Measurements from ENCODE around the gene UROC1. TPM values are rescaled to one million over a fixed set of nuclear protein-coding genes. Genes with fewer than 3 reads are reported as not detected.
A peak's percentile ranks its signal among the peaks of the same experiment; 100 is the strongest.

Gene UROC1
- total RNA-seq, 3 donors from 2014 or later: not detected

- intact Hi-C loops (cut with DNase I; ENCODE audit: low total_unique reads): no loop called here
- DNase-seq (ENCODE audit: low spot score in 2 of 2): no peak
- no peaks in the 10 kb centered on the region for H3K9me3 ChIP-seq
- TF ChIP-seq POLR2AphosphoS5 (IDR thresholded peaks at IDR 0.05) (no peak), CTCF (IDR thresholded peaks at IDR 0.05) (no peak), POLR2A (IDR thresholded peaks at IDR 0.05) (no peak)
- no peaks in the 10 kb centered on the region for H3K27me3 ChIP-seq
- no peak overlapping the region for H3K4me3 ChIP-seq
- H3K4me1 ChIP-seq: no peaks in the 10 kb centered on the region
- H3K36me3 ChIP-seq: no peaks in the 10 kb centered on the region
- no peak overlapping the region for H3K27ac ChIP-seq
Observed at GRCh38 chr3:126436826-126437717, 80.5 kb downstream of the UROC1 start.

GRCh38 chr3:126435456-126436315 is 81.9 kb downstream of the UROC1 start:
- H3K27me3 ChIP-seq: no peaks in the 10 kb centered on the region
- H3K4me3 ChIP-seq: no peak overlapping the region
- DNase-seq (ENCODE audit: low spot score in 2 of 2): peak in 1 of 2 donors; percentile 49
- TF ChIP-seq POLR2A (IDR thresholded peaks at IDR 0.05) (no peak), CTCF (IDR thresholded peaks at IDR 0.05) (no peak), POLR2AphosphoS5 (IDR thresholded peaks at IDR 0.05) (no peak)
- peaks cover 7% of the 10 kb centered on the region in 2 donors for H3K9me3 ChIP-seq
- intact Hi-C loops (cut with DNase I; ENCODE audit: low total_unique reads): no loop called here
- H3K27ac ChIP-seq: no peak overlapping the region
- H3K4me1 ChIP-seq: no peaks in the 10 kb centered on the region
- H3K36me3 ChIP-seq: no peaks in the 10 kb centered on the region

- Histone ChIP-seq H3K4me3 (no peak overlapping the region), H3K27me3 (no peaks in the 10 kb centered on the region), H3K4me1 (no peaks in the 10 kb centered on the region), H3K36me3 (no peaks in the 10 kb centered on the region), H3K9me3 (peaks cover 9 to 11% of the 10 kb centered on the region in 2 donors), H3K27ac (no peak overlapping the region)
- no peak for TF ChIP-seq CTCF (IDR thresholded peaks at IDR 0.05)
- no peak for TF ChIP-seq POLR2AphosphoS5 (IDR thresholded peaks at IDR 0.05)
- no peak for TF ChIP-seq POLR2A (IDR thresholded peaks at IDR 0.05)
- intact Hi-C loops (cut with DNase I; ENCODE audit: low total_unique reads): no loop called here
- no peak for DNase-seq (ENCODE audit: low spot score in 2 of 2)
Observed at GRCh38 chr3:126434931-126435411, 82.6 kb downstream of the UROC1 start.

- Histone ChIP-seq H3K27me3 (no peaks in the 10 kb centered on the region), H3K36me3 (no peaks in the 10 kb centered on the region), H3K9me3 (peaks cover 9 to 11% of the 10 kb centered on the region in 2 donors), H3K4me3 (no peak overlapping the region), H3K4me1 (no peaks in the 10 kb centered on the region), H3K27ac (no peak overlapping the region)
- intact Hi-C loops (cut with DNase I; ENCODE audit: low total_unique reads): no loop called here
- TF ChIP-seq POLR2A (IDR thresholded peaks at IDR 0.05) (no peak), POLR2AphosphoS5 (IDR thresholded peaks at IDR 0.05) (no peak), CTCF (IDR thresholded peaks at IDR 0.05) (no peak)
- DNase-seq (ENCODE audit: low spot score in 2 of 2): no peak
Observed at GRCh38 chr3:126434264-126434590, 83.3 kb downstream of the UROC1 start.

Data from breast epithelium (tissue), 4 donors.